PFSK-1 (cell line): ENCODE measurements around the gene INPP5A.

ENCODE experiments used
- POLR2AphosphoS5 ChIP-seq: IDR thresholded peaks from 2 replicates; pipeline ENCODE4 v1.6.1; 2012; ENCODE audit warnings: low read depth, mild to moderate bottlenecking, control low read depth, low read length, moderate library complexity
- TAF1 ChIP-seq: IDR thresholded peaks from 2 replicates; pipeline ENCODE4 v1.6.1; 2012; ENCODE audit warnings: low read length, control low read depth, borderline replicate concordance; ENCODE audit not compliant: insufficient read depth

DNA sequence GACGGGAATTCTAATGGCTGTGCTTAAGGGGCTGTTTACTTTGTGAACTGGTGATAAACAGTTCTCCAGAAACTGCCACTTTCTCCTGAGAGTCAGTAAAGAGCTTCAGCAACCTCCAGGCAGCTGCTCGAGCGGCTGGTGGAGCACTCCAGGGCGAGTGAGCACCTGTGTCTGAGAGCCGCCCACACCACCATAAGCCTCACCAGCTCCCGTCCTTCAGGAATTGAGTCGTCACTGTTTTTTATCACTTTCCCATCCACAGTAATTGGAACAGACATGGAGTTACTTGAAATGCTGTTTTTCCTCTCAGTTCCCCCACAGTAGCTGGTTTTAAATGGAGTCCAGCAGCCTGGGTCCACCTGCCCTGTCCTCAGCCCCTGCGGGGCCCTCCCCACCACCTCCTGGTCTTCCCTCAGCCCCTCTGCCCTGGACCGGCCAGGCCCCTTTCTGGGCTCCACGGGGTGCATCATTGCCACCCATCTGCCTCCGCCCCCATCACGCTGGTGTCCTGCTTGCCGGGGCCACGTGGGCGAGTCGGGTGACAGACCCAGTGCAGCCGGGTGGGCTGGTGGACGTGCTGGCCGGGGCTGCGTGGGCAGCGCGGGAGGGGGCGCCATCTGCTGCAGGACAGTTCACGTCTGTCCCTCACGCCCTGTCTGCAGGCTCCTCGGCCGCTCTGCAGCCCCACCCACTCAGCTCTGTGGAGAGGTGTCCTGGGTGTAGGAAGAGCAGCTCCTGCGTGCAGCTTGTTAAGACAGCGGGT lies 192.4 kb downstream of the INPP5A start:
- no peak for TF ChIP-seq POLR2AphosphoS5
- no peak for TF ChIP-seq TAF1
